ENCODE results near the gene ABCD2.
"Not testable (repeated sequence)": the region's sequence is repeated elsewhere in the genome, so short reads cannot be mapped to it uniquely, and the experiment has no call there.

Gene ABCD2

GRCh38 chr12:39612250-39612649, 7.4 kb downstream of the ABCD2 start:
- no peak overlapping the region for H3K27ac ChIP-seq (ENCODE audit: low read depth, low read length)
- no peaks in the 10 kb centered on the region for H3K36me3 ChIP-seq (ENCODE audit: insufficient read depth, low read length)
- no peaks in the 10 kb centered on the region for H3K27me3 ChIP-seq (ENCODE audit: insufficient read depth, low read length)
- H3K4me3 ChIP-seq (ENCODE audit: low read depth, low read length): no peak overlapping the region
- no peak overlapping the region for H2AFZ ChIP-seq (ENCODE audit: low read length, unreplicated experiment)
- H3K79me2 ChIP-seq (ENCODE audit: control insufficient read depth, insufficient read depth, low read length, unreplicated experiment): no peaks in the 10 kb centered on the region
- H3K4me1 ChIP-seq (ENCODE audit: control insufficient read depth, insufficient read depth, low read length, unreplicated experiment): no peaks in the 10 kb centered on the region

GRCh38 chr12:39611818-39612217, 7.8 kb downstream of the ABCD2 start:
- no peak overlapping the region for H2AFZ ChIP-seq (ENCODE audit: low read length, unreplicated experiment)
- no peaks in the 10 kb centered on the region for H3K36me3 ChIP-seq (ENCODE audit: insufficient read depth, low read length)
- no peak overlapping the region for H3K4me3 ChIP-seq (ENCODE audit: low read depth, low read length)
- no peaks in the 10 kb centered on the region for H3K27me3 ChIP-seq (ENCODE audit: insufficient read depth, low read length)
- H3K79me2 ChIP-seq (ENCODE audit: control insufficient read depth, insufficient read depth, low read length, unreplicated experiment): no peaks in the 10 kb centered on the region
- no peak overlapping the region for H3K27ac ChIP-seq (ENCODE audit: low read depth, low read length)
- peaks cover 1% of the 10 kb centered on the region for H3K4me1 ChIP-seq (ENCODE audit: control insufficient read depth, insufficient read depth, low read length, unreplicated experiment)

- no peak overlapping the region for H3K27ac ChIP-seq (ENCODE audit: low read depth, low read length)
- H3K4me3 ChIP-seq (ENCODE audit: low read depth, low read length): no peak overlapping the region
- no peaks in the 10 kb centered on the region for H3K79me2 ChIP-seq (ENCODE audit: control insufficient read depth, insufficient read depth, low read length, unreplicated experiment)
- no peaks in the 10 kb centered on the region for H3K27me3 ChIP-seq (ENCODE audit: insufficient read depth, low read length)
- peaks cover 13% of the 10 kb centered on the region for H3K4me1 ChIP-seq (ENCODE audit: control insufficient read depth, insufficient read depth, low read length, unreplicated experiment)
- H3K36me3 ChIP-seq (ENCODE audit: insufficient read depth, low read length): no peaks in the 10 kb centered on the region
- no peak overlapping the region for H2AFZ ChIP-seq (ENCODE audit: low read length, unreplicated experiment)
These were observed 9.1 kb downstream of the ABCD2 start for GRCh38 chr12:39610436-39611025.

- Histone ChIP-seq H3K79me2 (ENCODE audit: control insufficient read depth, insufficient read depth, low read length, unreplicated experiment) (no peaks in the 10 kb centered on the region), H3K4me3 (ENCODE audit: low read depth, low read length) (no peak overlapping the region), H3K27ac (ENCODE audit: low read depth, low read length) (no peak overlapping the region)
These were observed 12.7 kb downstream of the ABCD2 start for GRCh38 chr12:39606712-39607423.

DNA sequence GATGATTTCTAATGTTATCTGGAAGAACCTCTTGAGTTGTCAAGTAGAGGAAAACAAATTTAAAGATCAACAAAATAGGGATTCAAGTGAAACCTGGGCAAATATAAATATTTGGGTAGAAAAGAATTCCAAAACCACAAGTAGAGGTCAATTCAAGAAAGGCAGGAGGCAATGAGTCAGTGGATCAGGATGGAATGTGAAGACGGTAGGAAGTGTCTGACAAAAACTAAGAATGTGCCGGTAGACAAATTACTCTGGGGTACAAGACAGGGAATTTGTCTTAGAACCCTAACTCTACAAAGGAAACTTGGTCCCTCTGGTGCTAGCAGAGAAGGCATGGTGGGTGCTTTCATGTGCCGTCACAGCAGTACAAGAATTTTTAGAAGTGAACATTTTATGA, 13.6 kb downstream of the ABCD2 start:
- no peak overlapping the region for H2AFZ ChIP-seq (ENCODE audit: low read length, unreplicated experiment)
- H3K4me3 ChIP-seq (ENCODE audit: low read depth, low read length): peak overlapping the region; percentile 15; the same call in 1 of the 2 replicates
- no peaks in the 10 kb centered on the region for H3K36me3 ChIP-seq (ENCODE audit: insufficient read depth, low read length)
- peaks cover 17% of the 10 kb centered on the region for H3K4me1 ChIP-seq (ENCODE audit: control insufficient read depth, insufficient read depth, low read length, unreplicated experiment)
- no peaks in the 10 kb centered on the region for H3K79me2 ChIP-seq (ENCODE audit: control insufficient read depth, insufficient read depth, low read length, unreplicated experiment)
- no peaks in the 10 kb centered on the region for H3K27me3 ChIP-seq (ENCODE audit: insufficient read depth, low read length)
- H3K27ac ChIP-seq (ENCODE audit: low read depth, low read length): peak overlapping the region; percentile 48

More at GRCh38 chr12:39606712-39607423, 12.7 kb downstream of the ABCD2 start:
- Histone ChIP-seq H3K36me3 (ENCODE audit: insufficient read depth, low read length) (no peaks in the 10 kb centered on the region), H3K27me3 (ENCODE audit: insufficient read depth, low read length) (no peaks in the 10 kb centered on the region), H2AFZ (ENCODE audit: low read length, unreplicated experiment) (no peak overlapping the region), H3K4me1 (ENCODE audit: control insufficient read depth, insufficient read depth, low read length, unreplicated experiment) (peaks cover 17% of the 10 kb centered on the region)

GRCh38 chr12:39605501-39605900, 14.1 kb downstream of the ABCD2 start:
- no peaks in the 10 kb centered on the region for H3K36me3 ChIP-seq (ENCODE audit: insufficient read depth, low read length)

DNA sequence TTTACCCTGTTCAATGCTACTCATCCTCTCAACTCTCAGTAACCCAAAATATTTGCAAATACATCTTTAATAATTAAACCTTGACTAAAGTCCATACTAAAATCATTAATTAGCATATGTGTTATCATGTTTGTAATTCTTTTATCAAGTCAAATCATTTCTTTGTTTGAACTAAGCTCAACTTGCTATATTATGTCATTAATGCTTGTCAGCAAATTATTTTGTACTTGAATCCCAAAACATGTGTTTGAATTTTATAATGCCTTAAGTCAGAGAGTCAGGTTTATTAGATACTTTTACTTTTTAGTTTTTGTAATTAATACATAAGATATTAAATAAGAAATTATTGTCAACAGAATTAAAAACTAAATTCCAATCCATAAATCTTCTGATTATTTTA, 16.5 kb downstream of the ABCD2 start:
- Histone ChIP-seq H2AFZ (ENCODE audit: low read length, unreplicated experiment) (no peak overlapping the region), H3K4me1 (ENCODE audit: control insufficient read depth, insufficient read depth, low read length, unreplicated experiment) (peaks cover 17% of the 10 kb centered on the region), H3K27ac (ENCODE audit: low read depth, low read length) (no peak overlapping the region), H3K79me2 (ENCODE audit: control insufficient read depth, insufficient read depth, low read length, unreplicated experiment) (no peaks in the 10 kb centered on the region), H3K27me3 (ENCODE audit: insufficient read depth, low read length) (no peaks in the 10 kb centered on the region), H3K4me3 (ENCODE audit: low read depth, low read length) (no peak overlapping the region), H3K36me3 (ENCODE audit: insufficient read depth, low read length) (no peaks in the 10 kb centered on the region)

More at GRCh38 chr12:39605501-39605900, 14.1 kb downstream of the ABCD2 start:
- no peaks in the 10 kb centered on the region for H3K27me3 ChIP-seq (ENCODE audit: insufficient read depth, low read length)
- peak overlapping the region; percentile 48 for H3K27ac ChIP-seq (ENCODE audit: low read depth, low read length)
- H3K79me2 ChIP-seq (ENCODE audit: control insufficient read depth, insufficient read depth, low read length, unreplicated experiment): no peaks in the 10 kb centered on the region
- H2AFZ ChIP-seq (ENCODE audit: low read length, unreplicated experiment): no peak overlapping the region
- H3K4me3 ChIP-seq (ENCODE audit: low read depth, low read length): peak overlapping the region; percentile 15; the same call in 1 of the 2 replicates
- peaks cover 17% of the 10 kb centered on the region for H3K4me1 ChIP-seq (ENCODE audit: control insufficient read depth, insufficient read depth, low read length, unreplicated experiment)

- H3K79me2 ChIP-seq (ENCODE audit: control insufficient read depth, insufficient read depth, low read length, unreplicated experiment); H3K27ac ChIP-seq (ENCODE audit: low read depth, low read length); H3K4me3 ChIP-seq (ENCODE audit: low read depth, low read length); H3K36me3 ChIP-seq (ENCODE audit: insufficient read depth, low read length); H3K27me3 ChIP-seq (ENCODE audit: insufficient read depth, low read length); H2AFZ ChIP-seq (ENCODE audit: low read length, unreplicated experiment): not testable (repeated sequence)
- H3K4me1 ChIP-seq (ENCODE audit: control insufficient read depth, insufficient read depth, low read length, unreplicated experiment): peaks cover 17% of the 10 kb centered on the region
These were observed 17.7 kb downstream of the ABCD2 start for GRCh38 chr12:39601951-39602350.

GRCh38 chr12:39595928-39596327, 23.7 kb downstream of the ABCD2 start:
- H3K79me2 ChIP-seq (ENCODE audit: control insufficient read depth, insufficient read depth, low read length, unreplicated experiment): no peaks in the 10 kb centered on the region
- H2AFZ ChIP-seq (ENCODE audit: low read length, unreplicated experiment): no peak overlapping the region
- H3K27me3 ChIP-seq (ENCODE audit: insufficient read depth, low read length): no peaks in the 10 kb centered on the region
- no peaks in the 10 kb centered on the region for H3K36me3 ChIP-seq (ENCODE audit: insufficient read depth, low read length)
- H3K27ac ChIP-seq (ENCODE audit: low read depth, low read length): no peak overlapping the region
- no peak overlapping the region for H3K4me3 ChIP-seq (ENCODE audit: low read depth, low read length)
- H3K4me1 ChIP-seq (ENCODE audit: control insufficient read depth, insufficient read depth, low read length, unreplicated experiment): no peaks in the 10 kb centered on the region

GRCh38 chr12:39592295-39592694, 27.3 kb downstream of the ABCD2 start:
- Histone ChIP-seq H3K27ac (ENCODE audit: low read depth, low read length) (no peak overlapping the region), H3K36me3 (ENCODE audit: insufficient read depth, low read length) (no peaks in the 10 kb centered on the region), H3K79me2 (ENCODE audit: control insufficient read depth, insufficient read depth, low read length, unreplicated experiment) (no peaks in the 10 kb centered on the region), H3K4me3 (ENCODE audit: low read depth, low read length) (no peak overlapping the region), H2AFZ (ENCODE audit: low read length, unreplicated experiment) (no peak overlapping the region), H3K4me1 (ENCODE audit: control insufficient read depth, insufficient read depth, low read length, unreplicated experiment) (no peaks in the 10 kb centered on the region), H3K27me3 (ENCODE audit: insufficient read depth, low read length) (no peaks in the 10 kb centered on the region)

GRCh38 chr12:39588348-39588747, 31.3 kb downstream of the ABCD2 start:
- Histone ChIP-seq H3K36me3 (ENCODE audit: insufficient read depth, low read length) (no peaks in the 10 kb centered on the region), H3K27me3 (ENCODE audit: insufficient read depth, low read length) (no peaks in the 10 kb centered on the region), H2AFZ (ENCODE audit: low read length, unreplicated experiment) (peak overlapping the region; percentile 72), H3K4me3 (ENCODE audit: low read depth, low read length) (peak overlapping the region; percentile 32), H3K27ac (ENCODE audit: low read depth, low read length) (no peak overlapping the region), H3K4me1 (ENCODE audit: control insufficient read depth, insufficient read depth, low read length, unreplicated experiment) (no peaks in the 10 kb centered on the region), H3K79me2 (ENCODE audit: control insufficient read depth, insufficient read depth, low read length, unreplicated experiment) (no peaks in the 10 kb centered on the region)
